Calu3 (cell line): Measurements from ENCODE around the gene GLYR1. TPM values are rescaled to one million over a fixed set of nuclear protein-coding genes. Genes with fewer than 3 reads are reported as not detected.

Experiments
- BruUV-seq: library from RNA; stranded (reverse); fragments of 400-500 nt; replicated peaks from 2 replicates; lab custom pipeline; 2021; lab: Mats Ljungman, UMichigan
- CTCF ChIA-PET: fragments of 300-600 bp; sonication (Branson Sonifier 250); formaldehyde crosslinking; loops from one replicate; lab custom pipeline; 2022; ENCODE audit warnings: antibody characterized with exemption; lab: Charles Lee
- DNase-seq: peaks from one replicate; pipeline ENCODE4 v3.0.0; 2022
- H3K27ac Mint-ChIP-seq: one replicate; pipeline ENCODE4 v1.8.0; 2022; ENCODE audit warnings: mixed read lengths; ENCODE audit not compliant: unreplicated experiment
- H3K27me3 Mint-ChIP-seq: one replicate; pipeline ENCODE4 v1.8.0; 2022; ENCODE audit warnings: mixed read lengths; ENCODE audit not compliant: unreplicated experiment
- H3K36me3 Mint-ChIP-seq: one replicate; pipeline ENCODE4 v1.8.0; 2022; ENCODE audit warnings: mild to moderate bottlenecking, moderate library complexity, mixed read lengths; ENCODE audit not compliant: insufficient read depth, unreplicated experiment
- H3K4me1 Mint-ChIP-seq: one replicate; pipeline ENCODE4 v1.8.0; 2022; ENCODE audit warnings: mild to moderate bottlenecking, low read depth, mixed read lengths; ENCODE audit not compliant: unreplicated experiment
- H3K4me3 Mint-ChIP-seq: one replicate; pipeline ENCODE4 v1.8.0; 2022; ENCODE audit warnings: mild to moderate bottlenecking, low read depth, moderate library complexity, mixed read lengths; ENCODE audit not compliant: unreplicated experiment
- H3K9me3 Mint-ChIP-seq: one replicate; pipeline ENCODE4 v1.8.0; 2022; ENCODE audit warnings: low read depth, mixed read lengths; ENCODE audit not compliant: unreplicated experiment
- CTCF ChIP-seq: fragments of 200-600 bp; IDR thresholded peaks from one replicate; pipeline ENCODE4 v1.8.0; 2022; ENCODE audit warnings: antibody characterized with exemption; ENCODE audit not compliant: unreplicated experiment
- intact Hi-C: fragments of 100-400 bp; cut with micrococcal nuclease; formaldehyde crosslinking; loops from one replicate; pipeline ENCODE4 v1.10.0; 2022; ENCODE audit not compliant: unreplicated experiment
- total RNA-seq: library from RNA; stranded (reverse); gene quantifications from 2 replicates; pipeline ENCODE4 v1.2.3, GENCODE V29; 2022

GLYR1 gene
- total RNA-seq, 1 experiment from 2014 or later, result 158 TPM

- Mint-ChIP-seq H3K27me3 (no peaks in the 10 kb centered on the region), H3K9me3 (no peaks in the 10 kb centered on the region), H3K4me1 (peaks cover 30% of the 10 kb centered on the region), H3K36me3 (peaks cover 68% of the 10 kb centered on the region), H3K4me3 (peak overlapping the region; percentile 87), H3K27ac (no peak overlapping the region)
- no TSS peak for BruUV-seq
- intact Hi-C loops, result no loop called here
- DNase-seq, result no peak
- CTCF ChIA-PET, result interaction anchor here (1.2 kb wide), 1 partner anchor 31 kb away, joined by 3 read pairs; the partner anchor contains the start of genes ANKS3 and DNAAF8
- TF ChIP-seq CTCF, result no peak
These were observed 81.3 kb downstream of the GLYR1 start for GRCh38 chr16:4765511-4766474.

- intact Hi-C loops, result no loop called here
- Mint-ChIP-seq H3K4me3 (no peak overlapping the region), H3K4me1 (peaks cover 21% of the 10 kb centered on the region), H3K36me3 (peaks cover 71% of the 10 kb centered on the region), H3K27me3 (no peaks in the 10 kb centered on the region), H3K9me3 (no peaks in the 10 kb centered on the region), H3K27ac (no peak overlapping the region)
- no peak for TF ChIP-seq CTCF
- no TSS peak for BruUV-seq
- CTCF ChIA-PET, result no interaction called here
- DNase-seq, result no peak
These were observed 83.3 kb downstream of the GLYR1 start for GRCh38 chr16:4763791-4764190.

- Mint-ChIP-seq H3K4me1 (peaks cover 9% of the 10 kb centered on the region), H3K36me3 (peaks cover 68% of the 10 kb centered on the region), H3K4me3 (no peak overlapping the region), H3K27me3 (no peaks in the 10 kb centered on the region), H3K27ac (no peak overlapping the region), H3K9me3 (no peaks in the 10 kb centered on the region)
- intact Hi-C loops, result no loop called here
- DNase-seq, result no peak
- TF ChIP-seq CTCF, result no peak
- no TSS peak for BruUV-seq
- CTCF ChIA-PET, result no interaction called here
These were observed 84.9 kb downstream of the GLYR1 start for GRCh38 chr16:4762205-4762604.

- CTCF ChIA-PET, result no interaction called here
- Mint-ChIP-seq H3K4me3 (no peak overlapping the region), H3K36me3 (peaks cover 63% of the 10 kb centered on the region), H3K4me1 (no peaks in the 10 kb centered on the region), H3K27me3 (no peaks in the 10 kb centered on the region), H3K27ac (no peak overlapping the region), H3K9me3 (peaks cover 3% of the 10 kb centered on the region)
- DNase-seq, result no peak
- BruUV-seq, result no TSS peak
- no peak for TF ChIP-seq CTCF
- intact Hi-C loops, result no loop called here
These were observed 86.7 kb downstream of the GLYR1 start for GRCh38 chr16:4760221-4760910.
